Mesodermal cell (in vitro differentiated cells): ENCODE data around the gene LYL1.

ENCODE experiments used
- H3K27ac ChIP-seq: 2 replicates; pipeline ENCODE4 v1.7.0; 2013; ENCODE audit warnings: mild to moderate bottlenecking, low read depth, low read length, moderate library complexity; ENCODE audit not compliant: severe bottlenecking
- H3K36me3 ChIP-seq: 2 replicates; pipeline ENCODE4 v1.7.1; 2013; ENCODE audit warnings: mild to moderate bottlenecking, low read length, moderate library complexity; ENCODE audit not compliant: control insufficient read depth, insufficient read depth
- H3K4me1 ChIP-seq: one replicate; pipeline ENCODE4 v1.7.1; 2013; ENCODE audit warnings: mild to moderate bottlenecking, low read length; ENCODE audit not compliant: insufficient read depth, control insufficient read depth, poor library complexity, severe bottlenecking
- H3K4me3 ChIP-seq: 2 replicates; pipeline ENCODE4 v1.7.0; 2013; ENCODE audit warnings: low read length, control low read depth, mild to moderate bottlenecking; ENCODE audit not compliant: insufficient read depth, poor library complexity, severe bottlenecking; ENCODE audit errors: extremely low read depth
- H3K9me3 ChIP-seq: 2 replicates; pipeline ENCODE4 v1.7.1; 2013; ENCODE audit warnings: mild to moderate bottlenecking, low read length, moderate library complexity; ENCODE audit not compliant: control insufficient read depth
- WGBS, 2 experiments: methylation state at CpG; one replicate each; pipeline ENCODE4 v1.1.5; 2013; ENCODE audit warnings: missing lambda C conversion rate in 2 of 2; ENCODE audit not compliant: insufficient coverage in 2 of 2; 5-methylcytosine and 5-hydroxymethylcytosine counted together

LYL1 gene

GRCh38 chr19:13069415-13070359 is 33.0 kb downstream of the LYL1 start:
- H3K27ac ChIP-seq: no peak overlapping the region
- H3K36me3 ChIP-seq: no peaks in the 10 kb centered on the region
- no peak overlapping the region for H3K4me3 ChIP-seq
- WGBS, 2 experiments: 73 to 75% methylated on average over 11 to 19 of the region's 20 CpGs
- no peaks in the 10 kb centered on the region for H3K9me3 ChIP-seq
- H3K4me1 ChIP-seq: no peaks in the 10 kb centered on the region

- 86 to 93% methylated on average over 4 to 6 of the region's 6 CpGs for WGBS, 2 experiments
- Histone ChIP-seq H3K9me3 (no peaks in the 10 kb centered on the region), H3K4me1 (no peaks in the 10 kb centered on the region), H3K4me3 (no peak overlapping the region), H3K27ac (no peak overlapping the region), H3K36me3 (no peaks in the 10 kb centered on the region)
Measured at GRCh38 chr19:13068085-13068846, 34.4 kb downstream of the LYL1 start.

DNA sequence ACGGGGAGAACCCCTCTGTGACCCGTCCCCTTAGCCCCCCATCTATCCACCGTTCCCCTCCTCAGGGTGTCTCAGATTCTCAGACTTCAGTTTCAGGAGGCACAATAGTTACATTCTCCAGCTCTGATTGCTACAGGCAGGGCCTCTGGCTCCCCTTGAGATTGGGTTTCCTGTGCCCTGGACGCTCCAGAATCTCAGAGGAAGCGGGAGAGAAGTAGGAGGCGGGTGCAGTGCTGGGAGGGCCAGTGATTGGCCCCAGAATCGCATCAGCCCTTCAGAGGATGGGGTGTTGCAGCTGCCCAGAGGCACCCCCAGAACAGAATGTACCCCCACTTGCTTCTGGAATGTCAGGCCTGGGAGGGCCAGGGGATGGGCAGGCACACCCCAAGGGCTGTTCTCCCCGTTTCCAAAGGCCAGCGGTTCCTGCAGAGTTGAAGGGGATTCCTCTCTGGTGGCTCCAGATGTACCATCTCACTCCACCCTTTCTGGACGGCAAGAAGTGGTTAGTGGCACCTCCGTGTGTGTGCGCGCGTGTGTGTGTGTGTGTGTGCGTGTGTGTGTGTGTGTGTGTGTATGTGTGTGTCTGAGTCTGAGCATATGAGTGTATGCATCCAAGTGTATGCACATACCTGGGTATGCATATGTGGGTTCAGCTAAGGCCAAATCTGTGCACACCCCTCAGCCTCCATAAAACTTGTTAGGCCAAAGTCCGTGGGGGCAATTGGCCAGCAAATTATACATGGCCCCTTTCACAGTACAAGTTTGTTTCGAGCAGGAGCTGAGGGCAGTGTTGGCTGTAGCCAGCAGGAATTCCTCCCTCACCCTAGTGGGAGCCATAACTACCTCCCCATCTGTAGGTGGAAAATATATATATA is 35.5 kb downstream of the LYL1 start:
- WGBS, 2 experiments: 86 to 91% methylated on average over 7 to 12 of the region's 17 CpGs
- Histone ChIP-seq H3K4me3 (no peak overlapping the region), H3K9me3 (no peaks in the 10 kb centered on the region), H3K27ac (no peak overlapping the region), H3K4me1 (no peaks in the 10 kb centered on the region), H3K36me3 (no peaks in the 10 kb centered on the region)

- H3K9me3 ChIP-seq: no peaks in the 10 kb centered on the region
- no peak overlapping the region for H3K4me3 ChIP-seq
- WGBS, 2 experiments: 76 to 80% methylated on average over 3 to 4 of the region's 5 CpGs
- H3K36me3 ChIP-seq: no peaks in the 10 kb centered on the region
- no peaks in the 10 kb centered on the region for H3K4me1 ChIP-seq
- H3K27ac ChIP-seq: no peak overlapping the region
Measured at GRCh38 chr19:13066226-13066625, 36.4 kb downstream of the LYL1 start.

GRCh38 chr19:13064092-13064489 is 38.6 kb downstream of the LYL1 start:
- Histone ChIP-seq H3K4me3 (no peak overlapping the region), H3K27ac (no peak overlapping the region), H3K36me3 (no peaks in the 10 kb centered on the region), H3K9me3 (no peaks in the 10 kb centered on the region), H3K4me1 (peaks cover 13% of the 10 kb centered on the region)
- 76 to 88% methylated on average over 5 to 6 of the region's 6 CpGs for WGBS, 2 experiments

- 69 to 86% methylated on average over 1 of the region's 5 CpGs for WGBS, 2 experiments
- peaks cover 17% of the 10 kb centered on the region for H3K4me1 ChIP-seq
- H3K9me3 ChIP-seq: no peaks in the 10 kb centered on the region
- no peak overlapping the region for H3K27ac ChIP-seq
- no peaks in the 10 kb centered on the region for H3K36me3 ChIP-seq
- no peak overlapping the region for H3K4me3 ChIP-seq
Measured at GRCh38 chr19:13063461-13064091, 39.1 kb downstream of the LYL1 start.

DNA sequence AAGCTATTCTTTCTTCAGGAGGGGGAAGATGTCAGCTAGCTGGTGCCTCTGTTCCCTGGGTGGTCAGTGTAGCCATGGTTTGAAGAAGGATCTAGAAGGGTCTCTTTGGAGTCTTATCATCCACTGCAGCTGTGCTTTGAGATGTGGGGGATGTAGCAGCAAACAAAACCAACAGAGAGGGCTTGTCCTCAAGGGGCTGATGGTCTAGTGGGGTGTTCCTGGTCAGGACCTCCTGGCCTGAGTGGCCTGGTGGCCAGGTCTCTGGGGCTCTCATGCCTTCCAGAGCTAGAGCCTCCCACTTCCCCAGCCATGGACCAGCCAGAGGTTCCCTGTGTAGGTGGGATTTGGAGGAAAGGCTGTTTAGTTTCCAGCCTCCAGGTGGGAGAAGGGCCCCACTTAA is 40.3 kb downstream of the LYL1 start:
- no peak overlapping the region for H3K27ac ChIP-seq
- H3K36me3 ChIP-seq: no peaks in the 10 kb centered on the region
- peaks cover 24% of the 10 kb centered on the region for H3K4me1 ChIP-seq
- H3K4me3 ChIP-seq: no peak overlapping the region
- no peaks in the 10 kb centered on the region for H3K9me3 ChIP-seq

GRCh38 chr19:13060964-13061927 is 41.4 kb downstream of the LYL1 start:
- Histone ChIP-seq H3K27ac (no peak overlapping the region), H3K4me1 (peaks cover 35% of the 10 kb centered on the region)
- WGBS, 2 experiments: 2% methylated on average over 31 to 36 of the region's 40 CpGs

DNA sequence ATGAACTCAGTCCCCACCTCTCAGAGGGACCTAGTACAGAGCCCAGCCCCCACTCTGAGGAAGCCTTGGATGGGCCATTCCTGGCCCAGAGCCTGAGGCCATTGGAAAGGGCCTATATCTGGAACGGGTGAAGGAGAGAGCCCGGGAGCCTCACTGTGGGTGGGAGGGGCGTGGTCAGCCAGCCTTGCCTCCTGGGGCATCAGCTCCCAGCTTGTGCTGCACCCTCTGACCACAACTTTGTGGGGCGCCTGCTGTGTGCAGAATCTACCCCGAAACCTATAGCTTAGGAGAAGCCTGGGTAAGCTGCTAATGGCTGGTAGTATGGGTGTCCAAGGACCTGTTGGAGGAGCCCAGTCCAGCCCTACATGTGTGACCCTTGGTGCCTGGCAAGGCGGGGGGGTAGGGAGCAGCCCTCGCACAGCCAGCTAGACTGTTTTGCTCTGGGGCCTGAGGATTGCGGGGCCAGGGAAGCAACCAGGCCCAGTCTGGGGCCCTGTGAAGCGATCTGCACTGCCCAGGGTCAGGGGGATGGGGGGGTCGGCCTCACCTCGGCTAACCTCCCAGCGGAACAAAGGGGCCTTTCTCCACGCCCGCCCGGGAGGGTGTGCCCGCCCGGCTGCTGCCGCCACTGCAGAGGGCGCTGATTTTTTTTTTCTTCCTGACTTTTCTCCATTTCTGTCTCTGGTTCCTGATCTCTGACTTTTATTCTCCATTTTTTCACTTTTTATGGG is 42.3 kb downstream of the LYL1 start:
- Histone ChIP-seq H3K27ac (no peak overlapping the region), H3K4me3 (no peak overlapping the region), H3K9me3 (no peaks in the 10 kb centered on the region), H3K4me1 (peaks cover 43% of the 10 kb centered on the region), H3K36me3 (no peaks in the 10 kb centered on the region)
- 28 to 62% methylated on average over 4 to 14 of the region's 19 CpGs for WGBS, 2 experiments

More at GRCh38 chr19:13060964-13061927, 41.4 kb downstream of the LYL1 start:
- Histone ChIP-seq H3K9me3 (no peaks in the 10 kb centered on the region), H3K36me3 (no peaks in the 10 kb centered on the region), H3K4me3 (no peak overlapping the region)
